ENCODE results near the gene PTAFR. TPM values are rescaled to one million over a fixed set of nuclear protein-coding genes. Genes with fewer than 3 reads are reported as not detected.

Gene PTAFR
- total RNA-seq, 6 experiments from 2014 or later, result 0.90 to 5.2 (median 1.9) TPM

DNA sequence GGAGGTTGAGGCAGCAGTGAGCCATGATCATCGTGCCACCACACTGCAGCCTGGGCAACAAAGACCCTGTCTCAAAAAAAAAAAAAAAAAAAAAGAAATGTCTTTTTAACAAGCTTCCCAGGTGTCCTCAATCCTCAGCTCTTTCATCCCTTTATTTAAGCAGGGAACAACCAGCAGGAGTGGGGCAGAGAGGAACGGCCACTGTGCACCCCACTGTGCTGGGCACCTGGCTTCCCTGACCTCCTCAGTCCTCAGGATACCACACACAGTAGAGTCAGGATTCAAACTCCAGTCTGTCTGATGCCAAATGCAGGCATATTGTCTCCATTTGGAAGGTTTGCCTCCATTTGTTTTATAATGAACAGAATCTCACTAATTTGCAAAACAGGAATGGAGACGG is 19.8 kb upstream of the PTAFR start:
- DNase-seq (peak in 1 of 3 donors; percentile 11), ATAC-seq (no peak)
- H3K27me3 ChIP-seq, result no peaks in the 10 kb centered on the region
- intact Hi-C loops (cut with DNase I), result loop anchor here in 1 of 2 donors (10.0 kb wide), 1 partner anchor 102 kb away; no protein-coding TSS in a partner anchor
- H3K36me3 ChIP-seq, result peaks cover 6 to 26% (median 15%) of the 10 kb centered on the region in 4 donors
- no peak overlapping the region for H3K27ac ChIP-seq
- H3K4me1 ChIP-seq, result peaks cover 0 to 19% (median 0%) of the 10 kb centered on the region in 4 donors
- TF ChIP-seq, protein P1, sequence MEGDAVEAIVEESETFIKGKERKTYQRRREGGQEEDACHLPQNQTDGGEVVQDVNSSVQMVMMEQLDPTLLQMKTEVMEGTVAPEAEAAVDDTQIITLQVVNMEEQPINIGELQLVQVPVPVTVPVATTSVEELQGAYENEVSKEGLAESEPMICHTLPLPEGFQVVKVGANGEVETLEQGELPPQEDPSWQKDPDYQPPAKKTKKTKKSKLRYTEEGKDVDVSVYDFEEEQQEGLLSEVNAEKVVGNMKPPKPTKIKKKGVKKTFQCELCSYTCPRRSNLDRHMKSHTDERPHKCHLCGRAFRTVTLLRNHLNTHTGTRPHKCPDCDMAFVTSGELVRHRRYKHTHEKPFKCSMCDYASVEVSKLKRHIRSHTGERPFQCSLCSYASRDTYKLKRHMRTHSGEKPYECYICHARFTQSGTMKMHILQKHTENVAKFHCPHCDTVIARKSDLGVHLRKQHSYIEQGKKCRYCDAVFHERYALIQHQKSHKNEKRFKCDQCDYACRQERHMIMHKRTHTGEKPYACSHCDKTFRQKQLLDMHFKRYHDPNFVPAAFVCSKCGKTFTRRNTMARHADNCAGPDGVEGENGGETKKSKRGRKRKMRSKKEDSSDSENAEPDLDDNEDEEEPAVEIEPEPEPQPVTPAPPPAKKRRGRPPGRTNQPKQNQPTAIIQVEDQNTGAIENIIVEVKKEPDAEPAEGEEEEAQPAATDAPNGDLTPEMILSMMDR (IDR thresholded peaks at IDR 0.05), result no peak
- TF ChIP-seq POLR2A (IDR thresholded peaks at IDR 0.05), result no peak
- WGBS (ENCODE audit: insufficient coverage, low coverage, low lambda C conversion rate, missing lambda C conversion rate), result 69% methylated on average over 2 of the region's 3 CpGs
- no peaks in the 10 kb centered on the region for H3K9me3 ChIP-seq
- no peak overlapping the region for H3K4me3 ChIP-seq

DNA sequence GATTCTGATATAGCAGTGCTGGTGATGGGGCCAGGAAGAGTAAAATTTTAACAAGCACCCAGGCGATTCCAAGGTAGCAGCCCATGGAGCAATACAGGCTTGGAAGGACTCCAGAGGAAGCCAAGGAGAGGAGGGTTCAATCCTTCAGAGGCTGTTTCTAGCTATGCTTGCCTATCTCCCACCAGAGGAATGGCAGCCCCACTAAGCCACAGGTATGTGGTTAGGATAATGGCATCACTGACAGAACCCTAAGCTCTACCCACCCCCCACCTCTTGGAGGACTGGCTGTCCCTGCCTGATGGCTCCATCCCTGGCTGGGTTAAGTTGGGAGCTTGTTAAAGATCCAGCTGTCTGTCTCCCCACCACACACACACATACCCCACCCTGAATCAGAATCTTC is 19.3 kb upstream of the PTAFR start:
- no peaks in the 10 kb centered on the region for H3K9me3 ChIP-seq
- intact Hi-C loops (cut with DNase I), result loop anchor here in 1 of 2 donors (10.0 kb wide), 1 partner anchor 101 kb away; no protein-coding TSS in a partner anchor
- no peaks in the 10 kb centered on the region for H3K27me3 ChIP-seq
- DNase-seq (peak in 1 of 3 donors; percentile 50), ATAC-seq (peak in 1 of 4 donors; percentile 68)
- WGBS (ENCODE audit: insufficient coverage, low coverage, low lambda C conversion rate, missing lambda C conversion rate), result 38% methylated on average over 1 of the region's 1 CpG
- H3K4me1 ChIP-seq, result peaks cover 0 to 19% (median 0%) of the 10 kb centered on the region in 4 donors
- no peak for TF ChIP-seq POLR2A (IDR thresholded peaks at IDR 0.05)
- TF ChIP-seq, protein P1 (IDR thresholded peaks at IDR 0.05), result no peak
- H3K27ac ChIP-seq, result no peak overlapping the region
- no peak overlapping the region for H3K4me3 ChIP-seq
- peaks cover 6 to 20% (median 12%) of the 10 kb centered on the region in 4 donors for H3K36me3 ChIP-seq

DNA sequence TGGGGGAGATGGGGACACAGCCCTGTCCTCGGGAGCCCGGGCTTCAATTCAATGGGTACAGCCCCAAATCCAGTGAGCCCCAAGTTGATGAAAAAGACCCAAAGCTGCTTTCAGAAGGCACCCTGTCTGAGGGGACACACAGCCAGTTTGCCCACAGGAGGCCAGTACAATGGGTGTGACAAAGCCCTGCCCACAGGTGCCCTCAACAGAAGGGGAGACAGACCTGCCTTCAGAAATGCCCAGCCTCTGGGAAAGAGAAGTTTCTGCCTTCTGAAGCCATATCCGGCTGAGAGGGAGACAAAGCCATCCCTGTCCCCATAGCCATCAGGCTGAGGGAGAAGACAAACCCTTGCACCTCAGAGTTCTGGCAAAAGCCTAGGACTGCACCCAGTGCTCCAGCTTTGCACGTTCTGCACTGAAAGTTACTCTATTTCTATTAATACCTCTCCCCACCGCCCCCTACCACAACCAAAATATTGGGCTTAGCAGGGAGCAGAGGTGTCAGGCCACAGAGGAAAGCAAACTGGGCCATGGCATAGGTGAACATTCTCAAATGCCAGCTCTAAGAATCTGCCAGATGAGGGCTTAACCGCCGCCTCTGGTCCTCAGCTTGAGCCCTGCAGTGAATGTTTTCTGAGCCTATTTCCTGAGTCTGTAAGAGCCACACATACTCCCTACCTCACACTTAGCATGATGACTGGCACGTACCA is 18.0 kb upstream of the PTAFR start:
- no peak overlapping the region for H3K4me3 ChIP-seq
- H3K27ac ChIP-seq, result no peak overlapping the region
- DNase-seq, result peak in 1 of 3 donors; percentile 28
- WGBS (ENCODE audit: insufficient coverage, low coverage, low lambda C conversion rate, missing lambda C conversion rate), result 88% methylated on average over 3 of the region's 8 CpGs
- no peaks in the 10 kb centered on the region for H3K27me3 ChIP-seq
- no peak for ATAC-seq
- no peaks in the 10 kb centered on the region for H3K9me3 ChIP-seq
- TF ChIP-seq POLR2A (IDR thresholded peaks at IDR 0.05), result no peak
- TF ChIP-seq, protein P1 (IDR thresholded peaks at IDR 0.05), result no peak
- intact Hi-C loops (cut with DNase I), result loop anchor here in 1 of 2 donors (10.0 kb wide), 1 partner anchor 100 kb away; no protein-coding TSS in a partner anchor
- H3K36me3 ChIP-seq, result peaks cover 0 to 10% (median 6%) of the 10 kb centered on the region in 4 donors
- H3K4me1 ChIP-seq, result peaks cover 0 to 7% (median 0%) of the 10 kb centered on the region in 4 donors

DNA sequence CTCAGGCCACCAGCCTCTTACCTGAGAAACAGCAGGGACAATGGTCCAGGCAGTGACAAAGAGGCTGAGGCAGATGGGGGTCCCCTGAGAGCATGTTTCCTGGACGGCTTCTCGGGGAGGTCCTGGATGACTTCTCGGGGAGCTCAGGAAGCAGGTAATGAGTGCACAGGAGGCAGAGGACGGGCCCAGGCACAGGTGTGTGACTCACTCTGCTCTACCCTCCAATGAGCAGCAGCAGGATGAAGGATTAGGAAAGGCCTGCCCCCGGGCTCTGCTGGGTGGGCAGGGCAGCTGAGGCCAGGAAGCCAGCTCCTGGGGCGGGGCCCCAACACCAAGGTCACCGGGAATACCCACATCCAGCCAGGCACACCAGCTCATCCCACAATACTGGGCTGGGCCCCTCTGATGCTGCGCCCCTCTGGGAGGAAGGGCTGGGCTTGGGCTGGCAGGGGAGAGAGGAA is 17.2 kb upstream of the PTAFR start:
- WGBS (ENCODE audit: insufficient coverage, low coverage, low lambda C conversion rate, missing lambda C conversion rate), result no CpG with 5 or more reads among the region's 8 CpGs
- peaks cover 0 to 6% (median 0%) of the 10 kb centered on the region in 4 donors for H3K4me1 ChIP-seq
- ATAC-seq (peak in 1 of 4 donors; percentile 8), DNase-seq (peak in 1 of 3 donors; percentile 42)
- intact Hi-C loops (cut with DNase I), result loop anchor here in 1 of 2 donors (10.0 kb wide), 1 partner anchor 99 kb away; no protein-coding TSS in a partner anchor
- no peak overlapping the region for H3K27ac ChIP-seq
- H3K36me3 ChIP-seq, result peaks cover 0 to 3% (median under 1%) of the 10 kb centered on the region in 4 donors
- H3K27me3 ChIP-seq, result no peaks in the 10 kb centered on the region
- no peak for TF ChIP-seq POLR2A (IDR thresholded peaks at IDR 0.05)
- TF ChIP-seq, protein P1 (IDR thresholded peaks at IDR 0.05), result no peak
- H3K4me3 ChIP-seq, result no peak overlapping the region
- no peaks in the 10 kb centered on the region for H3K9me3 ChIP-seq

All from right lobe of liver (tissue), 6 donors.